ENCODE results near the gene SLC27A2. TPM values are rescaled to one million over a fixed set of nuclear protein-coding genes. Genes with fewer than 3 reads are reported as not detected.

SLC27A2 gene
- total and polyA plus RNA-seq, 4 donors = 3.5 to 6.6 (median 5.2) TPM

- Histone ChIP-seq H3K27me3 (ENCODE audit: control insufficient read depth in 3 of 3, insufficient read depth in 3 of 3, low read length in 2 of 3) (no peaks in the 10 kb centered on the region), H3K4me1 (ENCODE audit: control insufficient read depth in 5 of 5, insufficient read depth in 5 of 5, low read length in 5 of 5) (peaks cover 0 to 2% (median 0%) of the 10 kb centered on the region in 5 donors), H3K27ac (ENCODE audit: low read depth in 1 of 2, low read length in 1 of 2) (no peak overlapping the region), H3K9me3 (ENCODE audit: control insufficient read depth in 4 of 4, insufficient read depth in 3 of 4, low read length in 3 of 4) (no peaks in the 10 kb centered on the region), H3K4me3 (no peak overlapping the region), H3K9ac (ENCODE audit: insufficient read depth in 1 of 2, low read length in 2 of 2) (no peak overlapping the region), H3K36me3 (ENCODE audit: control insufficient read depth in 4 of 4, insufficient read depth in 4 of 4, low read length in 4 of 4) (no peaks in the 10 kb centered on the region)
- TF ChIP-seq CTCF (IDR thresholded peaks at IDR 0.05; ENCODE audit: control extremely low read depth, extremely low read depth) = no peak
- 79 to 90% methylated on average over 7 of the region's 7 CpGs for WGBS, 2 donors
- DNase-seq = no peak
- ATAC-seq (ENCODE audit: insufficient read depth, low FRiP score) = no peak
Measured at GRCh38 chr15:50137330-50137761, 44.6 kb upstream of the SLC27A2 start.

- H3K9ac ChIP-seq (ENCODE audit: insufficient read depth in 1 of 2, low read length in 2 of 2) = no peak overlapping the region
- 91 to 100% methylated on average over 2 of the region's 2 CpGs for WGBS, 2 donors
- peaks cover 0 to 2% (median 0%) of the 10 kb centered on the region in 5 donors for H3K4me1 ChIP-seq (ENCODE audit: control insufficient read depth in 5 of 5, insufficient read depth in 5 of 5, low read length in 5 of 5)
- H3K4me3 ChIP-seq = no peak overlapping the region
- no peak for TF ChIP-seq CTCF (IDR thresholded peaks at IDR 0.05; ENCODE audit: control extremely low read depth, extremely low read depth)
- no peak for ATAC-seq (ENCODE audit: insufficient read depth, low FRiP score)
- no peaks in the 10 kb centered on the region for H3K27me3 ChIP-seq (ENCODE audit: control insufficient read depth in 3 of 3, insufficient read depth in 3 of 3, low read length in 2 of 3)
- no peaks in the 10 kb centered on the region for H3K9me3 ChIP-seq (ENCODE audit: control insufficient read depth in 4 of 4, insufficient read depth in 3 of 4, low read length in 3 of 4)
- DNase-seq = no peak
- no peaks in the 10 kb centered on the region for H3K36me3 ChIP-seq (ENCODE audit: control insufficient read depth in 4 of 4, insufficient read depth in 4 of 4, low read length in 4 of 4)
- no peak overlapping the region for H3K27ac ChIP-seq (ENCODE audit: low read depth in 1 of 2, low read length in 1 of 2)
Measured at GRCh38 chr15:50137893-50138292, 44.1 kb upstream of the SLC27A2 start.

GRCh38 chr15:50138391-50138790, 43.6 kb upstream of the SLC27A2 start:
- ATAC-seq (ENCODE audit: insufficient read depth, low FRiP score) = no peak
- no peaks in the 10 kb centered on the region for H3K27me3 ChIP-seq (ENCODE audit: control insufficient read depth in 3 of 3, insufficient read depth in 3 of 3, low read length in 2 of 3)
- no peaks in the 10 kb centered on the region for H3K36me3 ChIP-seq (ENCODE audit: control insufficient read depth in 4 of 4, insufficient read depth in 4 of 4, low read length in 4 of 4)
- no peak for TF ChIP-seq CTCF (IDR thresholded peaks at IDR 0.05; ENCODE audit: control extremely low read depth, extremely low read depth)
- no peaks in the 10 kb centered on the region for H3K9me3 ChIP-seq (ENCODE audit: control insufficient read depth in 4 of 4, insufficient read depth in 3 of 4, low read length in 3 of 4)
- no peak for DNase-seq
- no peak overlapping the region for H3K9ac ChIP-seq (ENCODE audit: insufficient read depth in 1 of 2, low read length in 2 of 2)
- H3K4me1 ChIP-seq (ENCODE audit: control insufficient read depth in 5 of 5, insufficient read depth in 5 of 5, low read length in 5 of 5) = peaks cover 0 to 2% (median 0%) of the 10 kb centered on the region in 5 donors
- H3K27ac ChIP-seq (ENCODE audit: low read depth in 1 of 2, low read length in 1 of 2) = no peak overlapping the region
- H3K4me3 ChIP-seq = no peak overlapping the region

GRCh38 chr15:50140098-50140497, 41.9 kb upstream of the SLC27A2 start:
- no peak overlapping the region for H3K4me3 ChIP-seq
- H3K27me3 ChIP-seq (ENCODE audit: control insufficient read depth in 3 of 3, insufficient read depth in 3 of 3, low read length in 2 of 3) = no peaks in the 10 kb centered on the region
- H3K36me3 ChIP-seq (ENCODE audit: control insufficient read depth in 4 of 4, insufficient read depth in 4 of 4, low read length in 4 of 4) = no peaks in the 10 kb centered on the region
- no peak for ATAC-seq (ENCODE audit: insufficient read depth, low FRiP score)
- no peak overlapping the region for H3K9ac ChIP-seq (ENCODE audit: insufficient read depth in 1 of 2, low read length in 2 of 2)
- H3K27ac ChIP-seq (ENCODE audit: low read depth in 1 of 2, low read length in 1 of 2) = no peak overlapping the region
- TF ChIP-seq CTCF (IDR thresholded peaks at IDR 0.05; ENCODE audit: control extremely low read depth, extremely low read depth) = no peak
- peaks cover 0 to 2% (median 0%) of the 10 kb centered on the region in 5 donors for H3K4me1 ChIP-seq (ENCODE audit: control insufficient read depth in 5 of 5, insufficient read depth in 5 of 5, low read length in 5 of 5)
- 0 to 2% methylated on average over 1 of the region's 1 CpG for WGBS, 2 donors
- no peaks in the 10 kb centered on the region for H3K9me3 ChIP-seq (ENCODE audit: control insufficient read depth in 4 of 4, insufficient read depth in 3 of 4, low read length in 3 of 4)
- no peak for DNase-seq

All from lung (tissue), 12 donors.